ENCODE data around the gene GLIS2. TPM values are rescaled to one million over a fixed set of nuclear protein-coding genes. Genes with fewer than 3 reads are reported as not detected.

The GLIS2 gene
- polyA plus RNA-seq, 2 of the 4 experiments (the other 2 are of a cell fraction) = 5.5 to 15.8 TPM

- TF ChIP-seq, protein P1, sequence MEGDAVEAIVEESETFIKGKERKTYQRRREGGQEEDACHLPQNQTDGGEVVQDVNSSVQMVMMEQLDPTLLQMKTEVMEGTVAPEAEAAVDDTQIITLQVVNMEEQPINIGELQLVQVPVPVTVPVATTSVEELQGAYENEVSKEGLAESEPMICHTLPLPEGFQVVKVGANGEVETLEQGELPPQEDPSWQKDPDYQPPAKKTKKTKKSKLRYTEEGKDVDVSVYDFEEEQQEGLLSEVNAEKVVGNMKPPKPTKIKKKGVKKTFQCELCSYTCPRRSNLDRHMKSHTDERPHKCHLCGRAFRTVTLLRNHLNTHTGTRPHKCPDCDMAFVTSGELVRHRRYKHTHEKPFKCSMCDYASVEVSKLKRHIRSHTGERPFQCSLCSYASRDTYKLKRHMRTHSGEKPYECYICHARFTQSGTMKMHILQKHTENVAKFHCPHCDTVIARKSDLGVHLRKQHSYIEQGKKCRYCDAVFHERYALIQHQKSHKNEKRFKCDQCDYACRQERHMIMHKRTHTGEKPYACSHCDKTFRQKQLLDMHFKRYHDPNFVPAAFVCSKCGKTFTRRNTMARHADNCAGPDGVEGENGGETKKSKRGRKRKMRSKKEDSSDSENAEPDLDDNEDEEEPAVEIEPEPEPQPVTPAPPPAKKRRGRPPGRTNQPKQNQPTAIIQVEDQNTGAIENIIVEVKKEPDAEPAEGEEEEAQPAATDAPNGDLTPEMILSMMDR (IDR thresholded peaks at IDR 0.05) = no peak
- TF ChIP-seq MAFK (IDR thresholded peaks at IDR 0.05; ENCODE audit: partially characterized antibody) = no peak
- no peak for TF ChIP-seq GATA3 (IDR thresholded peaks at IDR 0.05; ENCODE audit: borderline replicate concordance)
Measured at GRCh38 chr16:4283441-4283840, 32.4 kb upstream of the GLIS2 start (continued).

GRCh38 chr16:4283939-4284338 is 31.9 kb upstream of the GLIS2 start:
- ATAC-seq = no peak
- no peak overlapping the region for H3K4me3 ChIP-seq
- DNase-seq (ENCODE audit: low read depth in 1 of 2, low spot score in 1 of 2) = no peak
- H3K4me1 ChIP-seq = peaks cover 33% of the 10 kb centered on the region
- peak overlapping the region in 1 of 2 experiments; percentile 39; a peak in 3 of 6 replicates for H3K27ac ChIP-seq
- no peak for FAIRE-seq
- TF ChIP-seq SREBF2 (IDR thresholded peaks at IDR 0.05) = no peak
- no peak for TF ChIP-seq GATA3 (IDR thresholded peaks at IDR 0.05; ENCODE audit: borderline replicate concordance)
- no peak for TF ChIP-seq BHLHE40 (IDR thresholded peaks at IDR 0.05; ENCODE audit: low read depth, low read length)
- TF ChIP-seq RNF2 (IDR thresholded peaks at IDR 0.05; ENCODE audit: borderline replicate concordance, low read depth) = no peak
- no peak for TF ChIP-seq RARB (CRISPR knock-in tag; IDR thresholded peaks at IDR 0.05)
- TF ChIP-seq BCL3 (IDR thresholded peaks at IDR 0.05) = no peak
- no peak for TF ChIP-seq HMGXB4 (CRISPR knock-in tag; IDR thresholded peaks at IDR 0.05; ENCODE audit: borderline replicate concordance)
- no peak for TF ChIP-seq ZNF302 (CRISPR knock-in tag; IDR thresholded peaks at IDR 0.05)
- TF ChIP-seq MAZ (IDR thresholded peaks at IDR 0.05; ENCODE audit: borderline replicate concordance, low read depth, low read length) = no peak
- TF ChIP-seq ESRRA (IDR thresholded peaks at IDR 0.05; ENCODE audit: borderline replicate concordance, low read length) = no peak
- no peak for TF ChIP-seq PHF8 (IDR thresholded peaks at IDR 0.05; ENCODE audit: borderline replicate concordance, low read depth)
- TF ChIP-seq POLR2AphosphoS2 (conservative IDR thresholded peaks at IDR 0.05; ENCODE audit: low read length) = no peak
- TF ChIP-seq SMC3 (IDR thresholded peaks at IDR 0.05) = no peak
- TF ChIP-seq, protein P2, sequence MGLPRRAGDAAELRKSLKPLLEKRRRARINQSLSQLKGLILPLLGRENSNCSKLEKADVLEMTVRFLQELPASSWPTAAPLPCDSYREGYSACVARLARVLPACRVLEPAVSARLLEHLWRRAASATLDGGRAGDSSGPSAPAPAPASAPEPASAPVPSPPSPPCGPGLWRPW (IDR thresholded peaks at IDR 0.05) = no peak
- ChIA-PET POLR2A (interaction anchor here (1.5 kb wide), 2 partner anchors 11 to 12 kb away, joined by 3 to 6 read pairs; partner anchors contain the start of gene TFAP4), CTCF (interaction anchor here (0.6 to 4.5 kb wide), 11 partner anchors 10 to 119 kb away, joined by 3 to 24 read pairs (median 4); partner anchors contain the start of gene TFAP4)
- H3K9me3 ChIP-seq = peaks cover 4% of the 10 kb centered on the region; the same call in 2 of the 3 replicates
- WGBS (ENCODE audit: missing lambda C conversion rate) = 56% methylated on average over 2 of the region's 2 CpGs
- peak overlapping the region; percentile 39; the same call in 2 of the 3 replicates for H3K4me2 ChIP-seq

DNA sequence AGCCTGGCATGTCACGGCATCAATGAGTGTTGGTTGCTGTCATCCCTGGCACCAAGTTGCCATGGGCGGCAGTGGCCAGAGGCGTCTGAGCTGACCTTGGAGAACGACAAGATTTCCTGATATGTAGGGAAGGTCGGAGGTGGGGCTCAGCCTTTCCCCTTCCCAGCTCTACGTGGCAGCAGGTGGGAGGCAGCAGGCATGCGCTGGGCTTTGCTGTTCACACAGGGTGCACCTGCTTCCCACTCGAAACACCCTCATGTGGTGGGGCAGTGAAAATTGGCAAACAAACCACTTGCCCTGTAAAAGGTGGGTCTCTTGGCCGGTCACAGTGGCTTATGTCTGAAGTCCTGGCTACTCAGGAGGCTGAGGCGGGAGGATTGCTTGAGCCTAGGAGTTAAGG is 30.7 kb upstream of the GLIS2 start:
- no peak overlapping the region for H3K4me2 ChIP-seq
- FAIRE-seq = no peak
- H3K4me3 ChIP-seq = no peak overlapping the region
- DNase-seq (ENCODE audit: low read depth in 1 of 2, low spot score in 1 of 2) = no peak
- no peak for TF ChIP-seq MAZ (IDR thresholded peaks at IDR 0.05; ENCODE audit: borderline replicate concordance, low read depth, low read length)
- POLR2A ChIA-PET = interaction anchor here (1.1 kb wide), 1 partner anchor 12 kb away, joined by 7 read pairs; the partner anchor contains the start of gene TFAP4
- H3K9me3 ChIP-seq = peaks cover 4% of the 10 kb centered on the region; the same call in 2 of the 3 replicates
- no peak for ATAC-seq
- H3K27ac ChIP-seq = no peak overlapping the region; a peak in 1 of 6 replicates
- 89% methylated on average over 10 of the region's 10 CpGs for WGBS (ENCODE audit: missing lambda C conversion rate)
- H3K4me1 ChIP-seq = peaks cover 33% of the 10 kb centered on the region
- CTCF ChIA-PET = interaction anchor here (0.9 to 11.7 kb wide), 6 partner anchors 10 to 118 kb away, joined by 3 to 152 read pairs (median 10); partner anchors contain the start of gene TFAP4

Data from A549 (cell line).